ENCODE data around the gene TEX28. TPM values are rescaled to one million over a fixed set of nuclear protein-coding genes. Genes with fewer than 3 reads are reported as not detected.

Gene TEX28
- total RNA-seq, 1 donor from 2014 or later, result not detected

GRCh38 chrX:154317391-154317995 lies 22.6 kb upstream of the TEX28 start:
- Histone ChIP-seq H4K20me1 (ENCODE audit: insufficient read depth, low read length) (no peaks in the 10 kb centered on the region), H3K36me3 (ENCODE audit: insufficient read depth, low read length) (no peaks in the 10 kb centered on the region), H2AFZ (ENCODE audit: low read depth, low read length) (no peak overlapping the region), H3K27ac (ENCODE audit: low read depth, low read length) (no peak overlapping the region), H3K9ac (ENCODE audit: low read length) (no peak overlapping the region), H3K79me2 (ENCODE audit: insufficient read depth, low read length) (no peaks in the 10 kb centered on the region), H3K4me1 (ENCODE audit: insufficient read depth, low read length) (no peaks in the 10 kb centered on the region), H3K9me3 (ENCODE audit: insufficient read depth, low read depth, low read length) (no peaks in the 10 kb centered on the region), H3K27me3 (ENCODE audit: insufficient read depth, low read length) (peaks cover 6% of the 10 kb centered on the region), H3K4me2 (ENCODE audit: low read length) (no peak overlapping the region), H3K4me3 (ENCODE audit: insufficient read depth, low read depth, low read length) (no peak overlapping the region)
- TF ChIP-seq EZH2 (IDR thresholded peaks at IDR 0.05; ENCODE audit: insufficient read depth, low read length) (no peak), CTCF (IDR thresholded peaks at IDR 0.05; ENCODE audit: insufficient read depth, low read depth, low read length) (peak; percentile 30)
- FAIRE-seq (peak; percentile 68), DNase-seq (ENCODE audit: low read depth) (no peak)
- Mint-ChIP-seq H3K27ac (ENCODE audit: unreplicated experiment) (no peak overlapping the region), H3K9me3 (ENCODE audit: unreplicated experiment) (no peaks in the 10 kb centered on the region), H3K27me3 (ENCODE audit: low read depth, unreplicated experiment) (peaks cover 19% of the 10 kb centered on the region), H3K36me3 (ENCODE audit: low read depth, unreplicated experiment) (no peaks in the 10 kb centered on the region), H3K4me3 (ENCODE audit: unreplicated experiment) (no peak overlapping the region), H3K4me1 (ENCODE audit: low read depth, unreplicated experiment) (no peaks in the 10 kb centered on the region)

- DNase-seq (ENCODE audit: low read depth) (no peak), FAIRE-seq (no peak)
- no peak overlapping the region for H3K9ac ChIP-seq (ENCODE audit: low read length)
- Mint-ChIP-seq H3K27me3 (ENCODE audit: low read depth, unreplicated experiment) (peaks cover 9% of the 10 kb centered on the region), H3K4me1 (ENCODE audit: low read depth, unreplicated experiment) (no peaks in the 10 kb centered on the region), H3K27ac (ENCODE audit: unreplicated experiment) (no peak overlapping the region), H3K4me3 (ENCODE audit: unreplicated experiment) (no peak overlapping the region), H3K36me3 (ENCODE audit: low read depth, unreplicated experiment) (no peaks in the 10 kb centered on the region), H3K9me3 (ENCODE audit: unreplicated experiment) (no peaks in the 10 kb centered on the region)
- no peaks in the 10 kb centered on the region for H3K9me3 ChIP-seq (ENCODE audit: insufficient read depth, low read depth, low read length)
- no peaks in the 10 kb centered on the region for H4K20me1 ChIP-seq (ENCODE audit: insufficient read depth, low read length)
- H3K36me3 ChIP-seq (ENCODE audit: insufficient read depth, low read length), result no peaks in the 10 kb centered on the region
- no peak for TF ChIP-seq CTCF (IDR thresholded peaks at IDR 0.05; ENCODE audit: insufficient read depth, low read depth, low read length)
- no peak for TF ChIP-seq EZH2 (IDR thresholded peaks at IDR 0.05; ENCODE audit: insufficient read depth, low read length)
- H3K4me2 ChIP-seq (ENCODE audit: low read length), result no peak overlapping the region
- no peak overlapping the region for H3K27ac ChIP-seq (ENCODE audit: low read depth, low read length)
- H3K4me3 ChIP-seq (ENCODE audit: insufficient read depth, low read depth, low read length), result no peak overlapping the region
- no peaks in the 10 kb centered on the region for H3K4me1 ChIP-seq (ENCODE audit: insufficient read depth, low read length)
- H2AFZ ChIP-seq (ENCODE audit: low read depth, low read length), result no peak overlapping the region
- H3K79me2 ChIP-seq (ENCODE audit: insufficient read depth, low read length), result no peaks in the 10 kb centered on the region
- peaks cover 2% of the 10 kb centered on the region for H3K27me3 ChIP-seq (ENCODE audit: insufficient read depth, low read length)
Observed at GRCh38 chrX:154315416-154315815, 20.5 kb upstream of the TEX28 start.

- Histone ChIP-seq H2AFZ (ENCODE audit: low read depth, low read length) (no peak overlapping the region), H3K4me1 (ENCODE audit: insufficient read depth, low read length) (no peaks in the 10 kb centered on the region), H3K79me2 (ENCODE audit: insufficient read depth, low read length) (no peaks in the 10 kb centered on the region), H3K4me3 (ENCODE audit: insufficient read depth, low read depth, low read length) (no peak overlapping the region), H3K27ac (ENCODE audit: low read depth, low read length) (no peak overlapping the region), H3K36me3 (ENCODE audit: insufficient read depth, low read length) (no peaks in the 10 kb centered on the region), H3K9ac (ENCODE audit: low read length) (no peak overlapping the region), H4K20me1 (ENCODE audit: insufficient read depth, low read length) (no peaks in the 10 kb centered on the region), H3K27me3 (ENCODE audit: insufficient read depth, low read length) (no peaks in the 10 kb centered on the region), H3K4me2 (ENCODE audit: low read length) (no peak overlapping the region), H3K9me3 (ENCODE audit: insufficient read depth, low read depth, low read length) (no peaks in the 10 kb centered on the region)
- TF ChIP-seq EZH2 (IDR thresholded peaks at IDR 0.05; ENCODE audit: insufficient read depth, low read length), result no peak
- TF ChIP-seq CTCF (IDR thresholded peaks at IDR 0.05; ENCODE audit: insufficient read depth, low read depth, low read length), result no peak
- Mint-ChIP-seq H3K27me3 (ENCODE audit: low read depth, unreplicated experiment) (peaks cover 3% of the 10 kb centered on the region), H3K4me1 (ENCODE audit: low read depth, unreplicated experiment) (no peaks in the 10 kb centered on the region), H3K4me3 (ENCODE audit: unreplicated experiment) (no peak overlapping the region), H3K9me3 (ENCODE audit: unreplicated experiment) (no peaks in the 10 kb centered on the region), H3K27ac (ENCODE audit: unreplicated experiment) (no peak overlapping the region), H3K36me3 (ENCODE audit: low read depth, unreplicated experiment) (no peaks in the 10 kb centered on the region)
- no peak for DNase-seq (ENCODE audit: low read depth)
- FAIRE-seq, result peak; percentile 17
Observed at GRCh38 chrX:154313147-154313546, 18.2 kb upstream of the TEX28 start.

Measured in astrocyte (in vitro differentiated cells and primary cell).